Thoracic aorta (tissue), 2 donors: Measurements from ENCODE around the gene ENTPD2. TPM values are rescaled to one million over a fixed set of nuclear protein-coding genes. Genes with fewer than 3 reads are reported as not detected.
A peak's percentile ranks its signal among the peaks of the same experiment; 100 is the strongest.

ENCODE experiments used
- ATAC-seq: fragments of 150-250 bp; one replicate; pipeline ENCODE4 v1.8.0; 2017; ENCODE audit warnings: low read depth; ENCODE audit not compliant: insufficient number of reproducible peaks, low FRiP score
- DNase-seq: peaks from one replicate; pipeline ENCODE4 v3.0.0-alpha.2; 2020; ENCODE audit warnings: low spot score
- H3K27ac ChIP-seq, 2 donors: fragments of 200-600 bp; sonication (generic); 1 replicate in 1 of 2; 2 replicates in 1 of 2; pipeline ENCODE4 v1.5.1; 2016; ENCODE audit warnings: mild to moderate bottlenecking in 2 of 2, moderate library complexity in 2 of 2
- H3K27me3 ChIP-seq: fragments of 200-600 bp; sonication (generic); replicated peaks from 2 replicates; pipeline ENCODE4 v1.6.0; 2016; ENCODE audit warnings: mild to moderate bottlenecking; ENCODE audit not compliant: insufficient read depth
- H3K36me3 ChIP-seq: fragments of 200-600 bp; sonication (generic); one replicate; pipeline ENCODE4 v1.5.1; 2016
- H3K4me1 ChIP-seq, 2 donors: fragments of 200-600 bp; sonication (generic); 1 replicate in 1 of 2; 2 replicates in 1 of 2; pipeline versions ENCODE4 v1.5.1 to v1.6.0; 2016; ENCODE audit warnings: low read depth in 2 of 2, mild to moderate bottlenecking in 1 of 2; ENCODE audit not compliant: control insufficient read depth in 1 of 2
- H3K4me3 ChIP-seq: fragments of 200-600 bp; sonication (generic); 2 replicates; pipeline ENCODE4 v1.5.1; 2016; ENCODE audit warnings: mild to moderate bottlenecking
- H3K9me3 ChIP-seq: fragments of 200-600 bp; sonication (generic); 2 replicates; pipeline ENCODE4 v1.5.1; 2016
- CTCF ChIP-seq: fragments of 200-600 bp; sonication (generic); IDR thresholded peaks from one replicate; pipeline ENCODE4 v1.5.1; 2019; ENCODE audit warnings: antibody characterized with exemption
- total RNA-seq, 2 donors: library from RNA; depleted of rRNA; stranded (reverse); fragments of >200 nt; gene quantifications; one replicate each; pipeline versions ENCODE4 v1.1.0 to v1.2.3, GENCODE V29; 2016

ENTPD2 gene
- total RNA-seq, 2 donors from 2014 or later = 0.92 to 0.95 TPM

DNA sequence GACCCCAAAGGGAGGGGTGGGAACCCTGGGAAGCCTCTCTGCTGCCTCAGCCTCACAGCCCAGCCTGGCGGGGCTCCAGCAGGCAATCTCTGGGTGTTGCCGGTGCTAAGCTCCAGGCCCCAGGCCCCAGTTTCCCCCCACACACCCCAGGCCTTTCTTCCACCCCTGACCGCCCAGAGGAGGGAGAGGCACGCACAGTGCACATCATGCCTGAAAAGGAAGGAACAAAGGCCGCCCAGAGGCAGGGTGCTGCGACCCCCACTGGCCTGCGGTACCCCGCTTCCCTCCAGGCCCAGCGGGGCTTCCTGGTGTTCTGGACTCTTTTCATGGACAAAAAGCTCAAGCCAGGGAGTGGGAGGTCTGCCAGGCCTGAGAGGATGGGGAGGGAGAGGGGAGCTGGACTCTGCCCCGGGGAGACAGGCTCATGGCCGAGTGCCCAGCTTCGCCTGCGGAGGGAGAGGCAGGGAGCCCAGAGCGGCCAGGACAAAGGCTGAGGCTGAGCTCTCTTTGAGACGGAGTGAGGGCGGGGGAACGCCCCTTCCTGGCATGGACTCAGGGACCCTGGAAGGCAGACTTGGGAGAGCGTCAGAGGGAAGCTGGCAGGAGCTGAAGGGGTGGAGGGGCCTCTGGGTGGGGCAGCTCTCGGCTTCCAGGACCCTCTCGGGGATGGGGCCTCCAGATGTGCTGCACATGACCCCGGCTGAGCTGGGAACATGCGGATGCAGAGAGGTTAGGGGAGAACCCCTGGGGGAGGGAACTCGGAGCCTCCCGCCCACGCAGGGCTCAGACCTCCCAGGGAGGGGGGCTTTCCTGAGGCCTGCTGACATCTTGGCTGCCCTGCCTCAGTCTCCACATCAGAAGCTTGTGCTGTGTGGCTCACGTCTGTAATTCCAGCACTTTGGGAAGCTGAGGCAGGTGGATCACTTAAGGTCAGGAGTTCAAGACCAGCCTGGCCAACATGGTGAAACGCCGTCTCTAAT lies 1.8 kb upstream of the ENTPD2 start:
- no peaks in the 10 kb centered on the region for H3K36me3 ChIP-seq
- no peak for ATAC-seq
- no peak for DNase-seq
- no peak overlapping the region for H3K4me3 ChIP-seq
- peaks cover 7 to 23% of the 10 kb centered on the region in 2 donors for H3K4me1 ChIP-seq
- H3K9me3 ChIP-seq = no peaks in the 10 kb centered on the region
- H3K27ac ChIP-seq = no peak overlapping the region
- no peak for TF ChIP-seq CTCF
- peaks cover 8% of the 10 kb centered on the region for H3K27me3 ChIP-seq

- Histone ChIP-seq H3K4me1 (peaks cover 7 to 23% of the 10 kb centered on the region in 2 donors), H3K4me3 (no peak overlapping the region), H3K36me3 (no peaks in the 10 kb centered on the region), H3K27ac (no peak overlapping the region), H3K9me3 (no peaks in the 10 kb centered on the region), H3K27me3 (peaks cover 8% of the 10 kb centered on the region)
- DNase-seq (no peak), ATAC-seq (no peak)
- no peak for TF ChIP-seq CTCF
Measured at GRCh38 chr9:137054932-137055384, 1.1 kb upstream of the ENTPD2 start.

- Histone ChIP-seq H3K36me3 (no peaks in the 10 kb centered on the region), H3K4me1 (peaks cover 7 to 23% of the 10 kb centered on the region in 2 donors), H3K27me3 (peaks cover 17% of the 10 kb centered on the region), H3K27ac (no peak overlapping the region), H3K9me3 (no peaks in the 10 kb centered on the region), H3K4me3 (peak overlapping the region; percentile 48)
- TF ChIP-seq CTCF = no peak
- no peak for ATAC-seq
- no peak for DNase-seq
Measured at GRCh38 chr9:137052998-137053943, 590 bp downstream of the ENTPD2 start.

DNA sequence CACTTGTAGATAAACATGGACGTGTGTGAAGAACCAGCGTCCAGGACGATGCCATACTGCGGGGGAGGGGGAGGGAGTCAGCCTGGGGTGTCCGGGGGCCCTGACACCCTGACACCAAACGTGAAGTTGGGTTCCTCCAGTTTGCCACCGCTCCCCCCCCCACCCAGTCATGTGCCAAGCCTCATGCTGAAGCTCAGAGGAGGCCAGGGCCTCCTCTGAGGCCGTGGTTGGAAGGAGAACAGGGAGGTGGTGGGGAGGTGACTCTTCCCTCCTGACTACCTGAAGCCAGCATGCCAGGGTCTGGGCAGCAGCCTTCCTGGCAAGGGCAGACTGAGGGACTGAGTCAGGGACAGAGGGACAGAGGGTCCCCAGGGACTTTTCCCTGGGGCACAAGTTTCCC lies 1.6 kb downstream of the ENTPD2 start:
- H3K27me3 ChIP-seq = peaks cover 22% of the 10 kb centered on the region
- DNase-seq = no peak

More for the DNA sequence above, 1.6 kb downstream of the ENTPD2 start:
- no peak overlapping the region for H3K4me3 ChIP-seq
- no peak for ATAC-seq
- no peak overlapping the region for H3K27ac ChIP-seq
- peaks cover 7 to 23% of the 10 kb centered on the region in 2 donors for H3K4me1 ChIP-seq
- H3K9me3 ChIP-seq = no peaks in the 10 kb centered on the region
- no peaks in the 10 kb centered on the region for H3K36me3 ChIP-seq
- TF ChIP-seq CTCF = no peak
